GM18502 (cell line): ENCODE measurements around the gene MKRN1.
"Not testable (repeated sequence)": the region's sequence is repeated elsewhere in the genome, so short reads cannot be mapped to it uniquely, and the experiment has no call there.

Source experiments
- ATAC-seq: cut with Tn5 transposase; IDR thresholded peaks from one replicate; pipeline ENCODE4 v1.9.1; 2021; ENCODE audit warnings: mild to moderate bottlenecking; ENCODE audit not compliant: unreplicated experiment, poor library complexity

The MKRN1 gene

GRCh38 chr7:140485500-140486265 is 6.4 kb upstream of the MKRN1 start:
- ATAC-seq, result no peak

GRCh38 chr7:140484951-140485499 is 5.7 kb upstream of the MKRN1 start:
- ATAC-seq, result no peak

GRCh38 chr7:140484479-140484878 is 5.2 kb upstream of the MKRN1 start:
- no peak for ATAC-seq

GRCh38 chr7:140479739-140480084 is 407 bp upstream of the MKRN1 start:
- ATAC-seq, result no peak

- ATAC-seq, result peak; percentile 28
Observed at GRCh38 chr7:140478246-140479061, 851 bp downstream of the MKRN1 start.

GRCh38 chr7:140476698-140477261 is 2.5 kb downstream of the MKRN1 start:
- ATAC-seq, result no peak

GRCh38 chr7:140475747-140476333 is 3.5 kb downstream of the MKRN1 start:
- ATAC-seq, result no peak

GRCh38 chr7:140463111-140463510 is 16.2 kb downstream of the MKRN1 start:
- no peak for ATAC-seq

- no peak for ATAC-seq
Observed at GRCh38 chr7:140458916-140459315, 20.4 kb downstream of the MKRN1 start.

GRCh38 chr7:140458201-140458600 is 21.1 kb downstream of the MKRN1 start:
- no peak for ATAC-seq

GRCh38 chr7:140456551-140457051 is 22.7 kb downstream of the MKRN1 start:
- ATAC-seq, result no peak

- no peak for ATAC-seq
Observed at GRCh38 chr7:140455743-140456142, 23.6 kb downstream of the MKRN1 start.

GRCh38 chr7:140454657-140455015 is 24.7 kb downstream of the MKRN1 start:
- ATAC-seq, result no peak

- ATAC-seq, result not testable (repeated sequence)
Observed at GRCh38 chr7:140453785-140454656, 25.3 kb downstream of the MKRN1 start.

- ATAC-seq, result no peak
Observed at GRCh38 chr7:140453273-140453672, 26.0 kb downstream of the MKRN1 start.

- ATAC-seq, result no peak
Observed at GRCh38 chr7:140451716-140452115, 27.6 kb downstream of the MKRN1 start.

- ATAC-seq, result no peak
Observed at GRCh38 chr7:140448781-140449480, 30.4 kb downstream of the MKRN1 start.

GRCh38 chr7:140447841-140448240 is 31.5 kb downstream of the MKRN1 start:
- ATAC-seq, result no peak

GRCh38 chr7:140446467-140446866 is 32.8 kb downstream of the MKRN1 start:
- ATAC-seq, result no peak
